NCI-H187 (cell line): Measurements from ENCODE around the gene ATP6V1B1.

ENCODE experiments used
- DNase-seq, 2 experiments: peaks; one replicate each; lab custom pipeline; 2025; lab: John Stamatoyannopoulos, UW

Gene ATP6V1B1

GRCh38 chr2:70944111-70944690 lies 8.5 kb downstream of the ATP6V1B1 start:
- DNase-seq = no peak

GRCh38 chr2:70946832-70947442 lies 11.2 kb downstream of the ATP6V1B1 start:
- DNase-seq = peak in 1 of 2 experiments; percentile 15

- DNase-seq = no peak
These were observed 12.0 kb downstream of the ATP6V1B1 start for GRCh38 chr2:70947556-70948184.

- DNase-seq = peak; percentile 2 to 6
These were observed 12.8 kb downstream of the ATP6V1B1 start for GRCh38 chr2:70948337-70949003.

GRCh38 chr2:70949086-70949485 lies 13.4 kb downstream of the ATP6V1B1 start:
- DNase-seq = no peak

- DNase-seq = no peak
These were observed 19.2 kb downstream of the ATP6V1B1 start for GRCh38 chr2:70954886-70955285.

- no peak for DNase-seq
These were observed 20.4 kb downstream of the ATP6V1B1 start for GRCh38 chr2:70956141-70956540.

GRCh38 chr2:70957798-70958197 lies 22.1 kb downstream of the ATP6V1B1 start:
- DNase-seq = no peak

GRCh38 chr2:70958759-70959158 lies 23.1 kb downstream of the ATP6V1B1 start:
- DNase-seq = no peak

GRCh38 chr2:70959271-70959761 lies 23.6 kb downstream of the ATP6V1B1 start:
- no peak for DNase-seq

GRCh38 chr2:70959851-70960832 lies 24.4 kb downstream of the ATP6V1B1 start:
- DNase-seq = no peak

GRCh38 chr2:70960833-70961647 lies 25.3 kb downstream of the ATP6V1B1 start:
- no peak for DNase-seq

- no peak for DNase-seq
These were observed 25.9 kb downstream of the ATP6V1B1 start for GRCh38 chr2:70961648-70961994.

GRCh38 chr2:70962211-70962884 lies 26.6 kb downstream of the ATP6V1B1 start:
- DNase-seq = no peak

GRCh38 chr2:70962885-70963878 lies 27.5 kb downstream of the ATP6V1B1 start:
- no peak for DNase-seq

- no peak for DNase-seq
These were observed 28.4 kb downstream of the ATP6V1B1 start for GRCh38 chr2:70964133-70964532.

- no peak for DNase-seq
These were observed 29.1 kb downstream of the ATP6V1B1 start for GRCh38 chr2:70964596-70965386.

- no peak for DNase-seq
These were observed 29.8 kb downstream of the ATP6V1B1 start for GRCh38 chr2:70965506-70965905.
